H7 (cell line): ENCODE measurements around the gene LDHD. TPM values are rescaled to one million over a fixed set of nuclear protein-coding genes. Genes with fewer than 3 reads are reported as not detected.

Experiments
- DNase-seq: peaks from one replicate; pipeline ENCODE4 v3.0.0; 2012
- H3K27me3 ChIP-seq: 2 replicates; pipeline ENCODE4 v1.6.0; 2011; ENCODE audit warnings: mild to moderate bottlenecking, low read length; ENCODE audit not compliant: control insufficient read depth, insufficient read depth
- H3K36me3 ChIP-seq: replicated peaks from 2 replicates; pipeline ENCODE4 v1.5.1; 2011; ENCODE audit warnings: low read length; ENCODE audit not compliant: control insufficient read depth, insufficient read depth
- H3K4me3 ChIP-seq: 2 replicates; pipeline ENCODE4 v1.5.1; 2011; ENCODE audit warnings: low read depth, mild to moderate bottlenecking, control low read depth, low read length, moderate library complexity; ENCODE audit not compliant: insufficient read depth
- total RNA-seq: library from RNA; depleted of rRNA; stranded (reverse); fragments of >200 nt; shearing (Covaris generic); gene quantifications from 2 replicates; pipeline ENCODE4 v1.2.3, GENCODE V29; 2014

Gene LDHD
- total RNA-seq, 1 experiment from 2014 or later: 10.4 TPM

GRCh38 chr16:75110637-75111513 lies 5.7 kb downstream of the LDHD start:
- DNase-seq: peak; percentile 96
- Histone ChIP-seq H3K4me3 (no peak overlapping the region), H3K27me3 (no peaks in the 10 kb centered on the region), H3K36me3 (peaks cover 2% of the 10 kb centered on the region; the same call in 1 of the 2 replicates)

- peak; percentile 52 for DNase-seq
Observed at GRCh38 chr16:75109732-75110243, 6.8 kb downstream of the LDHD start.

GRCh38 chr16:75108792-75109731 lies 7.5 kb downstream of the LDHD start:
- no peaks in the 10 kb centered on the region for H3K27me3 ChIP-seq
- peak; percentile 69 for DNase-seq
- peaks cover 2% of the 10 kb centered on the region; the same call in 1 of the 2 replicates for H3K36me3 ChIP-seq
- no peak overlapping the region for H3K4me3 ChIP-seq

More at GRCh38 chr16:75109732-75110243, 6.8 kb downstream of the LDHD start:
- Histone ChIP-seq H3K36me3 (peaks cover 2% of the 10 kb centered on the region; the same call in 1 of the 2 replicates), H3K4me3 (no peak overlapping the region), H3K27me3 (no peaks in the 10 kb centered on the region)

- peak; percentile 32 for DNase-seq
- Histone ChIP-seq H3K36me3 (peaks cover 2% of the 10 kb centered on the region; the same call in 1 of the 2 replicates), H3K4me3 (no peak overlapping the region)
Observed at GRCh38 chr16:75107505-75107904, 9.1 kb downstream of the LDHD start.

GRCh38 chr16:75106351-75107274 lies 10.0 kb downstream of the LDHD start:
- Histone ChIP-seq H3K36me3 (peaks cover 2% of the 10 kb centered on the region; the same call in 1 of the 2 replicates), H3K4me3 (no peak overlapping the region), H3K27me3 (no peaks in the 10 kb centered on the region)
- peak; percentile 29 for DNase-seq

More at GRCh38 chr16:75107505-75107904, 9.1 kb downstream of the LDHD start:
- no peaks in the 10 kb centered on the region for H3K27me3 ChIP-seq

- peak; percentile 50 for DNase-seq
- Histone ChIP-seq H3K4me3 (no peak overlapping the region), H3K27me3 (no peaks in the 10 kb centered on the region), H3K36me3 (peaks cover 2% of the 10 kb centered on the region; the same call in 1 of the 2 replicates)
Observed at GRCh38 chr16:75105306-75106061, 11.1 kb downstream of the LDHD start.

GRCh38 chr16:75104836-75105235 lies 11.7 kb downstream of the LDHD start:
- H3K27me3 ChIP-seq: no peaks in the 10 kb centered on the region
- DNase-seq: peak; percentile 18
- no peak overlapping the region for H3K4me3 ChIP-seq
- H3K36me3 ChIP-seq: peaks cover 2% of the 10 kb centered on the region; the same call in 1 of the 2 replicates

GRCh38 chr16:75103994-75104393 lies 12.6 kb downstream of the LDHD start:
- H3K27me3 ChIP-seq: no peaks in the 10 kb centered on the region
- peaks cover 2% of the 10 kb centered on the region; the same call in 1 of the 2 replicates for H3K36me3 ChIP-seq
- no peak overlapping the region for H3K4me3 ChIP-seq
- DNase-seq: no peak

- no peak overlapping the region for H3K4me3 ChIP-seq
- no peaks in the 10 kb centered on the region for H3K27me3 ChIP-seq
- H3K36me3 ChIP-seq: peaks cover 2% of the 10 kb centered on the region; the same call in 1 of the 2 replicates
- DNase-seq: no peak
Observed at GRCh38 chr16:75102595-75102994, 14.0 kb downstream of the LDHD start.

GRCh38 chr16:75101635-75102034 lies 14.9 kb downstream of the LDHD start:
- Histone ChIP-seq H3K36me3 (peaks cover 2% of the 10 kb centered on the region; the same call in 1 of the 2 replicates), H3K27me3 (no peaks in the 10 kb centered on the region), H3K4me3 (no peak overlapping the region)
- no peak for DNase-seq

- H3K36me3 ChIP-seq: no peaks in the 10 kb centered on the region; the same call in 1 of the 2 replicates
- DNase-seq: peak; percentile 8
- H3K27me3 ChIP-seq: no peaks in the 10 kb centered on the region
- H3K4me3 ChIP-seq: no peak overlapping the region
Observed at GRCh38 chr16:75100603-75100990, 16.0 kb downstream of the LDHD start.

- peak; percentile 9 for DNase-seq
- Histone ChIP-seq H3K4me3 (no peak overlapping the region), H3K36me3 (no peaks in the 10 kb centered on the region), H3K27me3 (no peaks in the 10 kb centered on the region)
Observed at GRCh38 chr16:75099738-75100602, 16.6 kb downstream of the LDHD start.
